GM10266 (cell line): ENCODE measurements around the gene IL15RA.
"Not testable (repeated sequence)": the region's sequence is repeated elsewhere in the genome, so short reads cannot be mapped to it uniquely, and the experiment has no call there.

ENCODE experiments used
- DNase-seq: peaks from one replicate; pipeline ENCODE4 v3.0.0; 2012; ENCODE audit errors: extremely low spot score
- CTCF ChIP-seq: IDR thresholded peaks from 2 replicates; pipeline ENCODE4 v1.5.1; 2012; ENCODE audit warnings: mild to moderate bottlenecking, low read depth; ENCODE audit not compliant: control insufficient read depth, insufficient read depth; ENCODE audit errors: missing control alignments

The IL15RA gene

GRCh38 chr10:6005856-6006395 lies 28.6 kb upstream of the IL15RA start:
- TF ChIP-seq CTCF, result no peak
- no peak for DNase-seq

GRCh38 chr10:6005161-6005804 lies 27.9 kb upstream of the IL15RA start:
- not testable (repeated sequence) for DNase-seq

- no peak for TF ChIP-seq CTCF
- no peak for DNase-seq
Measured at GRCh38 chr10:6002809-6003510, 25.6 kb upstream of the IL15RA start.

GRCh38 chr10:5999440-6000165 lies 22.3 kb upstream of the IL15RA start:
- DNase-seq, result no peak

GRCh38 chr10:5996696-5997095 lies 19.4 kb upstream of the IL15RA start:
- no peak for DNase-seq
- TF ChIP-seq CTCF, result no peak

More at GRCh38 chr10:5999440-6000165, 22.3 kb upstream of the IL15RA start:
- no peak for TF ChIP-seq CTCF

- DNase-seq, result no peak
- no peak for TF ChIP-seq CTCF
Measured at GRCh38 chr10:5992398-5992797, 15.1 kb upstream of the IL15RA start.

GRCh38 chr10:5991708-5992107 lies 14.4 kb upstream of the IL15RA start:
- DNase-seq, result no peak
- no peak for TF ChIP-seq CTCF
